HepG2 (cell line): Measurements from ENCODE around the gene TM4SF4.

Source experiments
- MBNL3 ChIP-seq: fragments of 250-450 bp; sonication (Bioruptor Pico); conservative IDR thresholded peaks from 2 replicates; pipeline ENCODE4 v1.8.0; 2022; ENCODE audit warnings: mild to moderate bottlenecking, inconsistent platforms
- MTA3 ChIP-seq: sonication (generic); formaldehyde crosslinking; IDR thresholded peaks from 2 replicates; pipeline ENCODE4 v1.4.0; 2020; ENCODE audit warnings: missing genetic modification reagents
- PHF21A ChIP-seq: sonication (generic); formaldehyde crosslinking; IDR thresholded peaks from 2 replicates; pipeline ENCODE4 v1.5.0; 2020; ENCODE audit warnings: mild to moderate bottlenecking, missing genetic modification reagents
- POLR2A ChIP-seq, 2 experiments: IDR thresholded peaks; 2 replicates each; pipeline ENCODE4 v1.6.1; 2011; ENCODE audit warnings: low read depth in 2 of 2, low read length in 2 of 2, mild to moderate bottlenecking in 1 of 2, moderate library complexity in 1 of 2; ENCODE audit not compliant: insufficient read depth in 1 of 2
- SRF ChIP-seq: IDR thresholded peaks from 2 replicates; pipeline ENCODE4 v1.6.1; 2011; ENCODE audit warnings: mild to moderate bottlenecking, low read depth, low read length, moderate library complexity
- TAF1 ChIP-seq: sonication (generic); formaldehyde crosslinking; IDR thresholded peaks from 2 replicates; pipeline ENCODE4 v1.4.0; 2020; ENCODE audit warnings: missing genetic modification reagents
- YY1 ChIP-seq: IDR thresholded peaks from 2 replicates; pipeline ENCODE4 v1.6.1; 2011; ENCODE audit warnings: low read length, low read depth, moderate library complexity, mild to moderate bottlenecking; ENCODE audit not compliant: insufficient read depth, insufficient replicate concordance
- ZMYM4 ChIP-seq: sonication (generic); formaldehyde crosslinking; IDR thresholded peaks from 2 replicates; pipeline ENCODE4 v1.8.1; 2023; ENCODE audit warnings: mild to moderate bottlenecking, missing genetic modification reagents
- ZZZ3 ChIP-seq: sonication (generic); formaldehyde crosslinking; IDR thresholded peaks from 2 replicates; pipeline ENCODE4 v1.4.0; 2020; ENCODE audit warnings: missing genetic modification reagents, mild to moderate bottlenecking, borderline replicate concordance

DNA sequence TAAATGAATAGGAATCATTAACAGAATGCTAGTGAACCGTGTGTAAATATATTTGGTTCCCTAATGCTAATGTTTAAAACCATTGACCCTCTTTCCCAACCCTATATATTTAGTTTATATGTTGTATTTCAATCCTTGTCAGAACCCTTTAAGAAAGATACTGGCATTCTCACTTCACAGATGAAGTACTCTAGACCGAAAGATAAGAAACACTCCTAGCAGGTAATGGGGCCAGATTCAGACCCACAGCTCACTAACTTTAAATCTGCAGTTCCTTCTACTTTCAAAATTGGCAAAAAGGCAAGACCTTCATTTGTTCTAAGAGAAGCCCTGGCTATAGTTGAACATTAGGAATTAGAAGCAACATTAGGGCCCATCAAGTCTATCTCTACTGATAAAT lies 42.3 kb upstream of the TM4SF4 start:
- TF ChIP-seq ZZZ3 (no peak), PHF21A (CRISPR knock-in tag) (no peak), YY1 (no peak), TAF1 (CRISPR knock-in tag) (no peak), MTA3 (CRISPR knock-in tag) (no peak), POLR2A (IDR thresholded peaks at IDR 0.05; ENCODE audit: insufficient read depth in 1 of 2, low read depth in 2 of 2, low read length in 2 of 2) (no peak), MBNL3 (no peak), ZMYM4 (CRISPR knock-in tag) (no peak), SRF (no peak)
